HepG2 (cell line): ENCODE data around the gene PYDC2. TPM values are rescaled to one million over a fixed set of nuclear protein-coding genes. Genes with fewer than 3 reads are reported as not detected.

Experiments
- ATAC-seq: fragments of 200-7000 bp; cut with Tn5 transposase; 3 replicates; pipeline ENCODE4 v1.9.1; 2020; ENCODE audit warnings: mild to moderate bottlenecking, moderate library complexity
- BruUV-seq: library from RNA; stranded (reverse); fragments of 400-500 nt; replicated peaks from 2 replicates; lab custom pipeline; 2021; lab: Mats Ljungman, UMichigan
- CTCF ChIA-PET: fragments of 300-600 bp; formaldehyde crosslinking; extraction: SDS; loops from one replicate; lab custom pipeline; 2021; ENCODE audit warnings: low total read pairs, inconsistent platforms, low intra/inter-chr PET ratio; lab: Yijun Ruan, JAX
- POLR2A ChIA-PET: fragments of 350-600 bp; sonication (Branson Sonifier 250); formaldehyde crosslinking; loops from one replicate; lab custom pipeline; 2020; ENCODE audit warnings: antibody characterized with exemption, inconsistent platforms; lab: Yijun Ruan, JAX
- DNase-seq: peaks from one replicate; pipeline ENCODE4 v3.0.0-alpha.2; 2015; ENCODE audit warnings: low spot score
- FAIRE-seq: peaks from 3 replicates; lab custom pipeline; 2011; peaks lifted over from hg19 to GRCh38; lab: Jason Lieb, UNC
- H2AFZ ChIP-seq: one replicate; pipeline ENCODE4 v1.6.1; 2011; ENCODE audit warnings: low read length, inconsistent platforms
- H3K27ac ChIP-seq: fragments of 300-600 bp; 3 replicates; pipeline ENCODE4 v1.8.0; 2011; ENCODE audit warnings: mixed run types, mild to moderate bottlenecking, mixed read lengths, low read length, inconsistent platforms; ENCODE audit not compliant: insufficient read depth; ENCODE audit errors: extremely low read length
- H3K27me3 ChIP-seq, 2 experiments: fragments of 200-600 bp in 1 of 2; 2 replicates in 1 of 2; 3 replicates in 1 of 2; pipeline versions ENCODE4 v1.6.0 to v1.8.0; 2011; ENCODE audit warnings: low read length in 2 of 2, mild to moderate bottlenecking in 2 of 2, moderate library complexity in 2 of 2, inconsistent platforms in 1 of 2; ENCODE audit not compliant: insufficient read depth in 2 of 2, control insufficient read depth in 1 of 2
- H3K36me3 ChIP-seq, 2 experiments: fragments of 200-600 bp in 1 of 2; replicated peaks in 1 of 2; 2 replicates in 1 of 2; 3 replicates in 1 of 2; pipeline versions ENCODE4 v1.5.1 to v1.8.0; 2011; ENCODE audit warnings: low read length in 2 of 2, inconsistent platforms in 1 of 2; ENCODE audit not compliant: insufficient read depth in 2 of 2, control insufficient read depth in 1 of 2
- H3K4me1 ChIP-seq: 2 replicates; pipeline ENCODE4 v1.5.1; 2012; ENCODE audit warnings: low read length, inconsistent platforms; ENCODE audit not compliant: insufficient read depth
- H3K4me2 ChIP-seq: 2 replicates; pipeline ENCODE4 v1.6.0; 2011; ENCODE audit warnings: low read depth, low read length, inconsistent platforms
- H3K4me3 ChIP-seq, 3 experiments: fragments of 200-600 bp in 1 of 3; sonication (generic), shearing (Covaris generic) in 1 of 3; replicated peaks in 1 of 3; 2 replicates each; pipeline ENCODE4 v1.5.1; 2011 to 2016; ENCODE audit warnings: low read length in 3 of 3, inconsistent platforms in 2 of 3, low read depth in 2 of 3, mild to moderate bottlenecking in 2 of 3, control low read depth in 1 of 3, mixed read lengths in 1 of 3; ENCODE audit not compliant: insufficient read depth in 1 of 3
- H3K79me2 ChIP-seq: one replicate; pipeline ENCODE4 v1.6.1; 2011; ENCODE audit warnings: low read length, inconsistent platforms; ENCODE audit not compliant: insufficient read depth
- H3K9ac ChIP-seq: 2 replicates; pipeline ENCODE4 v1.6.0; 2011; ENCODE audit warnings: mild to moderate bottlenecking, low read depth, low read length, inconsistent platforms; ENCODE audit not compliant: insufficient read depth
- H3K9me3 ChIP-seq: 2 replicates; pipeline ENCODE4 v1.5.1; 2012; ENCODE audit warnings: mild to moderate bottlenecking, low read length
- H4K20me1 ChIP-seq: 2 replicates; pipeline ENCODE4 v1.6.0; 2011; ENCODE audit warnings: inconsistent platforms, mild to moderate bottlenecking, low read length, moderate library complexity; ENCODE audit not compliant: insufficient read depth
- ARNT ChIP-seq: fragments of 450-650 bp; IDR thresholded peaks from 2 replicates; pipeline ENCODE4 v1.6.1; 2017
- ATM ChIP-seq: fragments of 450-650 bp; IDR thresholded peaks from 2 replicates; pipeline ENCODE4 v1.7.1; 2017; ENCODE audit warnings: mild to moderate bottlenecking, borderline replicate concordance
- BCL6 ChIP-seq: IDR thresholded peaks from 2 replicates; pipeline ENCODE4 v1.6.1; 2016; ENCODE audit warnings: missing genetic modification reagents, missing compliant biosample characterization
- CBX1 ChIP-seq: IDR thresholded peaks from one replicate; pipeline ENCODE4 v1.6.1; 2016; ENCODE audit warnings: antibody characterized with exemption, low read depth
- DMTF1 ChIP-seq: sonication (generic); formaldehyde crosslinking; IDR thresholded peaks from 2 replicates; pipeline ENCODE4 v1.4.0; 2020; ENCODE audit warnings: mild to moderate bottlenecking, missing genetic modification reagents
- GABPB1 ChIP-seq: IDR thresholded peaks from 2 replicates; pipeline ENCODE4 v1.6.1; 2016; ENCODE audit warnings: mild to moderate bottlenecking, missing genetic modification reagents, moderate library complexity, missing compliant biosample characterization
- GZF1 ChIP-seq: sonication (generic); formaldehyde crosslinking; IDR thresholded peaks from 2 replicates; pipeline ENCODE4 v1.5.1; 2020; ENCODE audit warnings: mild to moderate bottlenecking, missing genetic modification reagents
- KAT8 ChIP-seq: IDR thresholded peaks from 2 replicates; pipeline ENCODE4 v1.6.1; 2016; ENCODE audit warnings: missing genetic modification reagents, missing compliant biosample characterization
- NONO ChIP-seq, 2 experiments: fragments of 450-650 bp in 1 of 2; sonication (generic) in 1 of 2; formaldehyde crosslinking in 1 of 2; IDR thresholded peaks in 1 of 2; conservative IDR thresholded peaks in 1 of 2; 2 replicates each; pipeline versions ENCODE4 v1.6.1 to v1.8.0; 2017 to 2022; ENCODE audit warnings: mild to moderate bottlenecking in 1 of 2, missing genetic modification reagents in 1 of 2, moderate library complexity in 1 of 2
- PPARG ChIP-seq: conservative IDR thresholded peaks from 2 replicates; pipeline ENCODE4 v1.6.1; 2016; ENCODE audit warnings: missing biosample characterization, missing genetic modification reagents
- SETDB1 ChIP-seq: sonication (generic); formaldehyde crosslinking; IDR thresholded peaks from 2 replicates; pipeline ENCODE4 v1.5.1; 2020; ENCODE audit warnings: missing genetic modification reagents, mild to moderate bottlenecking, borderline replicate concordance
- STAT6 ChIP-seq: sonication (generic); formaldehyde crosslinking; IDR thresholded peaks from 2 replicates; pipeline ENCODE4 v1.4.0; 2020; ENCODE audit warnings: missing genetic modification reagents, mild to moderate bottlenecking, borderline replicate concordance
- TCF12 ChIP-seq, 2 experiments: fragments of 450-650 bp in 1 of 2; sonication (generic) in 1 of 2; formaldehyde crosslinking in 1 of 2; IDR thresholded peaks; 2 replicates each; pipeline versions ENCODE4 v1.6.1 to v1.8.0; 2017 to 2022; ENCODE audit warnings: antibody characterized with exemption in 1 of 2, mild to moderate bottlenecking in 1 of 2, missing genetic modification reagents in 1 of 2, moderate library complexity in 1 of 2
- ZBTB8A ChIP-seq: sonication (generic); formaldehyde crosslinking; IDR thresholded peaks from 2 replicates; pipeline ENCODE4 v1.4.0; 2020; ENCODE audit warnings: mild to moderate bottlenecking, low read depth, missing genetic modification reagents, borderline replicate concordance
- WGBS: methylation state at CpG from one replicate; pipeline ENCODE4 v1.1.6; 2017; ENCODE audit warnings: low lambda C conversion rate; 5-methylcytosine and 5-hydroxymethylcytosine counted together
- in situ Hi-C: cut with HindIII; loops from 2 replicates; pipeline ENCODE4 v1.10.0; 2017; ENCODE audit warnings: low pct_unique_long_range_greater_than_20kb; ENCODE audit not compliant: extremely low pct_ligation_motif_present
- intact Hi-C: fragments of 100-400 bp; cut with micrococcal nuclease; formaldehyde crosslinking; loops from one replicate; pipeline ENCODE4 v1.10.0; 2022; ENCODE audit not compliant: unreplicated experiment
- polyA plus RNA-seq, 8 experiments: library from polyadenylated mRNA; depleted of rRNA in 3 of 8; stranded (reverse) in 7 of 8; unstranded in 1 of 8; fragments of >200 nt; fragmentation: Illumina TruSeq in 4 of 8; extraction: Trizol in 4 of 8; gene quantifications; 2 replicates each; pipeline versions ENCODE4 v1.2.1 to v1.2.3, GENCODE V29; 2011 to 2016; ENCODE audit warnings: low read depth in 4 of 8, missing spikeins in 1 of 8, mixed read lengths in 1 of 8; ENCODE audit not compliant: insufficient read depth in 1 of 8
- total RNA-seq, 5 experiments: library from RNA; depleted of rRNA; stranded (reverse); fragments of >200 nt; fragmentation: Illumina TruSeq; extraction: Trizol; gene quantifications; 2 replicates each; pipeline ENCODE4 v1.2.3, GENCODE V29; 2016; ENCODE audit warnings: low read depth in 1 of 5
- TF ChIP-seq, protein P1 (sequence below): sonication (generic); formaldehyde crosslinking; IDR thresholded peaks from 2 replicates; pipeline ENCODE4 v1.5.0; 2020; ENCODE audit warnings: missing genetic modification reagents, mild to moderate bottlenecking, borderline replicate concordance

The PYDC2 gene
- total and polyA plus RNA-seq, 2 of the 13 experiments (the other 11 are each of a cell fraction or from before 2014, with no cell fraction given): not detected

DNA sequence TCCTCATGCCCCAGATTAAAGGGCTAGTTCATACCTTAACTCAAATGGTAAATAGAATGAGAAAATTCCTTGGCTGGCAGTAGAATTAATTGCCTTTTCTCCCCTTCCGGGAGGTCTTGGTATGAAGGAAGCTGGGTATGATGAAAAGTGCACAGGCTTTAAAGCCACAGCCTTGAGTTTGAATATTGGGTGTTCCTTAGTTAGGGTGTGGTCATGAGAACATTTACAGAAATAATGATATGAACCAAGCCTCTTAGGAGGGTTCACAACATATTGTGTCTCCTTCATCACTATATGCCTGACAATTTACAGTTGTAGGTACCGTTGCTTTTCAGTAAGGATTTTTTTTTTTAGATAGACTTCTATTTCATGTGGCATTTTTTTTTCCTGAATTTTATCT lies 48.1 kb downstream of the PYDC2 start:
- POLR2A ChIA-PET: no interaction called here
- no TSS peak for BruUV-seq
- in situ Hi-C loops (no loop called here), intact Hi-C loops (no loop called here)
- Histone ChIP-seq H3K36me3 (no peaks in the 10 kb centered on the region), H3K4me1 (no peaks in the 10 kb centered on the region), H2AFZ (no peak overlapping the region), H3K9me3 (no peaks in the 10 kb centered on the region), H3K27ac (no peak overlapping the region), H3K27me3 (no peaks in the 10 kb centered on the region), H4K20me1 (no peaks in the 10 kb centered on the region), H3K79me2 (no peaks in the 10 kb centered on the region), H3K4me2 (no peak overlapping the region), H3K9ac (no peak overlapping the region), H3K4me3 (no peak overlapping the region)
- WGBS: 2% methylated on average over 2 of the region's 2 CpGs
- DNase-seq: no peak
- FAIRE-seq: no peak
- ATAC-seq: no peak
- CTCF ChIA-PET: no interaction called here
- TF ChIP-seq ZBTB8A (CRISPR knock-in tag): no peak
- TF ChIP-seq GABPB1 (CRISPR knock-in tag): no peak
- TF ChIP-seq BCL6 (CRISPR knock-in tag): no peak
- TF ChIP-seq DMTF1 (CRISPR knock-in tag): no peak
- TF ChIP-seq CBX1: no peak
- TF ChIP-seq ARNT: no peak
- TF ChIP-seq, protein P1, sequence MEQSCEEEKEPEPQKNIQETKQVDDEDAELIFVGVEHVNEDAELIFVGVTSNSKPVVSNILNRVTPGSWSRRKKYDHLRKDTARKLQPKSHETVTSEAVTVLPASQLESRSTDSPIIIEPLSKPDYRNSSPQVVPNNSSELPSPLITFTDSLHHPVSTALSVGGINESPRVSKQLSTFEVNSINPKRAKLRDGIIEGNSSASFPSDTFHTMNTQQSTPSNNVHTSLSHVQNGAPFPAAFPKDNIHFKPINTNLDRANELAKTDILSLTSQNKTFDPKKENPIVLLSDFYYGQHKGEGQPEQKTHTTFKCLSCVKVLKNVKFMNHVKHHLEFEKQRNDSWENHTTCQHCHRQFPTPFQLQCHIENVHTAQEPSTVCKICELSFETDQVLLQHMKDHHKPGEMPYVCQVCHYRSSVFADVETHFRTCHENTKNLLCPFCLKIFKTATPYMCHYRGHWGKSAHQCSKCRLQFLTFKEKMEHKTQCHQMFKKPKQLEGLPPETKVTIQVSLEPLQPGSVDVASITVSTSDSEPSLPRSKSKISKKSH (CRISPR knock-in tag): no peak
- TF ChIP-seq NONO (IDR thresholded peaks at IDR 0.05): no peak
- no peak for TF ChIP-seq NONO (CRISPR knock-in tag; conservative IDR thresholded peaks at IDR 0.05)
- no peak for TF ChIP-seq TCF12 (IDR thresholded peaks at IDR 0.05)
- no peak for TF ChIP-seq TCF12 (CRISPR knock-in tag; IDR thresholded peaks at IDR 0.05)
- TF ChIP-seq ATM: no peak
- TF ChIP-seq SETDB1 (CRISPR knock-in tag): no peak
- TF ChIP-seq STAT6: no peak
- no peak for TF ChIP-seq PPARG (CRISPR knock-in tag)
- TF ChIP-seq GZF1 (CRISPR knock-in tag): no peak
- TF ChIP-seq KAT8: no peak
